HG02870 (cell line): ENCODE results near the gene LINC00237.

Experiments
- ATAC-seq: cut with Tn5 transposase; IDR thresholded peaks from one replicate; pipeline ENCODE4 v1.9.1; 2021; ENCODE audit warnings: mild to moderate bottlenecking, moderate library complexity; ENCODE audit not compliant: unreplicated experiment

Gene LINC00237

DNA sequence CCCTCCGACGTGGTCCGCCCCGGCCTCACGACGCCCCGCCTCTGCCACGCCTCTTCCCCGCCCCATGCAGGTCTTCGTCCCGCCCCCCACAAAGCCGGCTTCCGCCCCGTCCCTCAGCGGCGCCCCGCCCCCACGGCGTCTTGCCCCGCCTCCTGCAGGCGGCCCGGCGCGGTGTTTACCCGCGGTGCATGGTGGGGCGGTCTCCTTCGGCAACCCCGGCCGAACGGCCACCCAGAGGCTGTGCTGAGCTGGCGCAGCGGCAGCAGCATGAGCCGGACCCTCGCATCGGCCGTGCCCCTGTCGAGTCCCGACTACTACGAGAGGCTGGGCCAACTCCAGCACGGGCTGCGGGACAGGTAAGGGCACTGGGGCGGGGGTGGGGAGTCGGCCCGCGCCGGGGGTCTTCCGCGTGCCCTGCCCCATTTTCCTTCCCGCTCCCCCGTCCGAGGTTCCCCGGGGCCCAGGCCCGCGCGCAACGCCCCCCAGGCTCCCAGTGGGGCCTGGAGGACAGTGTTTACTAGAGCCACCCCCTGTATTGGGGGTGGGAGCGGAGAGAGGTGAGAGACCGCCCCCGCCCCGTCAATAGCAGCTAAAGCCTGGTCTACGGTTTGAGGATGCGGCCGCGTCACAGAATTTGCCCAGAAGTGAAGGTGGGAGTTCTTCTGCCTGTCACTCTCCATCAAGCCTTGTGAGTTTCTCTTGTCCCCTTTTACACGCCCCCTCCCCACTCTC is 19.9 kb upstream of the LINC00237 start, which contains the start of gene KIZ:
KIZ (plus strand) TSS at position 234 of the 732 bp plus-strand sequence; CDS start at position 268, 34 bp downstream.
- peak; percentile 97 for ATAC-seq

DNA sequence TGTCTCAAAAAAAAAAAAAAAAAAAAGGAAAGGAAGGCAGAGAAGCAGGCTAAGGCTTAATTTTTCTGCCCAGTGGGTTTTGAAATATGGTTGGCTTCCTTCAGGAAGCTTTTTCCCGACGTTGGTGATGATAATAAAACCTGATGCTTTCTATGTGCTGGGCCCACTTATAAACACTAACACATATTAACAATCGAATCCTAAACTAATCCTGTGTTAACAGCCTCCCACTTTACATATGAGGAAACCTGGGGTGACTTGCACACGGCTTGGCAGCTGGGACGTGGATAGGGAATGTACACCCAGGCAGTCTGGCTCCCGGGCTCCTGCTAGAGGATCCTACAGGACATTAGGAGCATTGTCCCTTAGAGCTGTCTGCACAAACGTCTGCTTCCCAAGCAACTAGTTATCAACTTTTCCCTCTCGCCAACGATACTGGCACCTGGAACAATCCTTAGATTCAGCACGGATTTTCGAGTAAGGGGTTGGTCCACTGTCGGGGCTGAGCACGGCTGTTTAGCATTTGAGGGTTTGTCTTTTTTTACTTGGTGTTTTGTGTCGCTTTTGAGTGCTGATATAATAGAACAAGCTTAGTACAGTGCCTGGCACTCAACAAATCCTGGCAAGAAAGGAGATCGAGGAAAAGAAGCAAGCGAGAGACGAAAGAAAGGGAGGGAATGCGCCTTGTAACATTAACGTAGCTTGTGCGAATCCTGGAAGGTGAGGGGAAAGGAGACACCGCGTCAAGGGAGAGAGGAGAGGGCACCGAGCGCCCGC is 19.1 kb upstream of the LINC00237 start:
- peak; percentile 11 for ATAC-seq

DNA sequence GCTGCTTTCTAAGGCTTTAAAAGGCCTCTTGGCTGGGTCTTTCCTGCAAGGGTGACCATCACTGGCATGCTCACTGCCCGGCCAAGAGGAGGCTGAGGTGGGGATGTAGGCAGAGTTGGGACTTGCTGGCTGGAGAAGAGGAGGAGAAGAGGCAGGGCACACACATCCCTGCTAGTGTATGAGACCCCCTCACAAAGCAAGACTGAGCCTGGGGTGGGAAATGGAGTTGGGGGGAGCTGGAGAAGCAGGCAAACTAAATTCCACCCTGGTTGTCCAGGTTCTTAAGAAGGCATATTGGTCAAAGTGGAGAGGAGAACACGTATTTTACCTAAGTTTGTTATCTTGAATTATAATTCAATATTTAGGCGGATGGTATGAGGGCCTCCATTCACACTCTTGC is 18.0 kb upstream of the LINC00237 start:
- ATAC-seq: no peak

DNA sequence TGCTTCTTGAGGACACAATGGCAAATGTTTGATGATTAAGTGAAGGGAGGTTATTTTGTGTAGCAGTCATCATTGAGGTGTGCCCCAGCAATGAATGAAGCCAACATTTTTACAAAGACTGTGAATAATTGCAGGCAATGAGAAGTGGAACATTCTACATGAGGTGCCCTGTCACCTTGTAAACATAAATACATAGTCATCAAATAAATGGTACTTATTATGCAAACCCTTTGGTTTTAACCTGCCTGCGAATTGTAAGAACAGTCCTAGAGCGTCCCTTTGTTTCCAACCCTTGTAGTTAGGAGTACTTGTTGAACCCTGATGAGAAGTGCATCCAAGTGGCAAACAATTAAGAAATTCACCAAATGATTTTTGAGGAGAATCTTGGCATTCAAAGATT is 12.6 kb upstream of the LINC00237 start:
- ATAC-seq: no peak

DNA sequence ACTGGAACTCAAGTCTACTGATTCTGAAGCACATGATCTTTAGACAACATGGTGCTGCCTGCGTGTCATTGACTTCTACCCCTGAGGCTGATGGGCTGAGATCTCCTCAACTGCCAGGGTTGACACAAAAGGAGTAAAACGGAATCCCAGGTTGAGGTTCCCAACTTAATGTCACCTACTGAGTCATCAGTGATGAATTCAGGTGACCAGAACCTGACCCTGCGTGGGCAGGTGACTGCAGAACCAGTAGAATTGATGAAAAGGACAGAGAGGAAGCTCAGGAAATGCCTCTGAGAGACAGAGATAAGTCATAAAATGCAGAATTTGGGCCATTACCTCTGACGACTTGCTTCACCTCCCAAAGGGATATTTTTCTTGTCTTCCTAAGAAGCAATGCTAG is 12.0 kb upstream of the LINC00237 start:
- no peak for ATAC-seq

DNA sequence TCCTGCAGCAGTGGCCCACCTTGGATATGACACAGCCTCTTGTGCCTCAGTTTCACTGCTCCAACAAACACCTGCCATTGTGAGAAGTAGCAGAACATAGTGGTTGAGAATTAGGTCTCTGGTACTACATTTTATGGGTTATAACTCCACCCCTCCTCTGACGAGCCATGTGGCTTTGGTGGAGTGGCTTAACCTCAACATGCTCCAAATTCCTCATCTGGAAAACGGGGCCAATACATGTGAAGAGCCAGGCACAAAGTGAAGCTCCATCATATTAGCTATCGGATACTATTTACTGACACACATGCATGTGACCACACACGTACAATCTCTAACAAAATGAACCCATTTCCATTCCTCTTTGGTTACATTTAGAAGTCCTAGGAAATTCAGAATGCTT is 11.4 kb upstream of the LINC00237 start:
- no peak for ATAC-seq

DNA sequence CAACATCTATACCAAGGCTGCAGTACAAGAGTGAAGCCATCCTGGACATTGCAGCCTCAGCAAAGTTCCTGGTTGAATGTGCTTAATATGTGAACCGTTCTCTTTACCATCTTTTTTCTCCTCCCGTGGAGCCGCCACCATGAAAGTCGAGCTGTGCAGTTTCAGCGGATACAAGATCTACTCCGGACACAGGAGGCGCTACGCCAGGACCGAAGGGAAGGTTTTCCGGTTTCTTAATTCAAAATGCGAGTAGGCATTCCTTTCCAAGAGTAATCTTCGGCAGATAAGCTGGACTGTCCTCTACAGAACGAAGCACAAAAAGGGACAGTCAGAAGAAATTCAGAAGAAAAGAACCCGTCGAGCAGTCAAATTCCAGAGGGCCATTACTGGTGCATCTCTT is 8.4 kb upstream of the LINC00237 start:
- no peak for ATAC-seq

DNA sequence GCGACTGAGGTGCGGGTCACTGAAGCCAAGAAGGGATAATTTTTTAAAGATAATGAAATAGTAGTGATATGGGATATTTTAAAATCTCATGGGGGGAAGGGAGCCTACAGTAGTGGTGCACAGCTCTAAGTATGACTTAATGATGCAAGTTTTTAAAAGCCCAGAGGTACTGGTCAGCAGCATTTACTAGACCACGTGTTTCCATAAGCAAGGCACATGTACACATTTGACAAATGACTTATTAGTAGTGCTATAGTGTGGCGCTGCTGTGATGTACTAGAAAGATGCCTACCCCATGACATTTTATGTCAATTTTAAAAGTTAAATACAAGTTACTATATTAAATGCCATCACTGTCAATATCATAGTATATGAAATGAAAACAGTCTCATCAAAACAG is 7.5 kb upstream of the LINC00237 start:
- ATAC-seq: no peak

DNA sequence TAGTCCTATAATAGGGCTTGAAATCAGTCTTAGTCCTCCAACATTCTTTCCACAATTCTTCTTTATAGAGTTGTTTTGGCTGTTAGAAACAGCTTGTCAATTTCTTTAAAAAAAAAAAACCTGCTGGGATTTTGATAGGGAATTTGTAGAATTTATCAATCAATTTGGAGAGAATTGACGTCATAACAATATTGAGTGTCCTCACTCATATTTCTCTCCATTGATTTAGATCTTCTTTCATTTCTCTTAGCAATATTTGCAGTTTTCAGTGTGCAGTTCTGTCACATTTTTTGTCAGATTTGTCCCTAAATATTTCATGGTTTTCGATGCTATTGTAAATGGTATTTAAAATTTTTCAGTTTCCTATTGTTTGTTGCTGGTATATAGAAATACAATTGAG is 5.3 kb upstream of the LINC00237 start:
- ATAC-seq: no peak

DNA sequence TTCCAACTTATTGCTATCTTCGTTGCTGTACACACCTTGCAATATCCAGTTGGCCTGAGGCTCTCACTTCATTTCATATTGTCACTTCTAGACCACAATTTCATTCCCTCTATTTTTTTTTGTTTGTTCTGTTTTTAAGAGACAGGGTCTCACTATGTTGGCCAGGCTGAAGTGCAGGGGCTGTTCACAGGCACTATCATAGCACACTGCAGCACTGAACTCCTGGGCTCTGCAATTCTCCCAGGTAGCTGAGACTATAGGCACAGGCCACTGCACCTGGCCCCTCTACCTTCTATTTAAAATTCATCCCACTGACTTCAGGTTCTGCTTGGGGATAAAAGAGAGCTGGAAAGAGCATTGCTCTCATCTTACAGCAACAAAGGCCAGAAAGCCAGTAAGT is 4.7 kb upstream of the LINC00237 start:
- no peak for ATAC-seq

DNA sequence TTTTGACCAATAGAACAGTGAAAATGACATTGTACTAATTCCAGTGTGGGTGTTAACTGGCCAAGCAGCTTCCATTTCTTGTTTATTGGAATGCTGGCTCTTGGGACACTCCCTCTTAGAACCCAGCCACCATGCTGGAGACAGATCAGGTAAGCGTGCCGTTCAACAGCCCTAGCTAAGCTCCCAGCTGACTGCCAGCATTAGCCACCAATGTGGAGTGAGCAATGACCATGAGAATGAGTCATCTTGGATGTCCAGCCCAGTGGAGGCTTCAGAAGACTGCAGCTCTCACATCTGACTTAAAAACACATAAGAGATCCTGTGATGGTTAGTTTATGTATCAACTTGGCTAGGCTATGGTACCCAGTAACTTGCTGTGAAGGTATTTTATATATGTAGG is 3.0 kb upstream of the LINC00237 start:
- ATAC-seq: no peak

DNA sequence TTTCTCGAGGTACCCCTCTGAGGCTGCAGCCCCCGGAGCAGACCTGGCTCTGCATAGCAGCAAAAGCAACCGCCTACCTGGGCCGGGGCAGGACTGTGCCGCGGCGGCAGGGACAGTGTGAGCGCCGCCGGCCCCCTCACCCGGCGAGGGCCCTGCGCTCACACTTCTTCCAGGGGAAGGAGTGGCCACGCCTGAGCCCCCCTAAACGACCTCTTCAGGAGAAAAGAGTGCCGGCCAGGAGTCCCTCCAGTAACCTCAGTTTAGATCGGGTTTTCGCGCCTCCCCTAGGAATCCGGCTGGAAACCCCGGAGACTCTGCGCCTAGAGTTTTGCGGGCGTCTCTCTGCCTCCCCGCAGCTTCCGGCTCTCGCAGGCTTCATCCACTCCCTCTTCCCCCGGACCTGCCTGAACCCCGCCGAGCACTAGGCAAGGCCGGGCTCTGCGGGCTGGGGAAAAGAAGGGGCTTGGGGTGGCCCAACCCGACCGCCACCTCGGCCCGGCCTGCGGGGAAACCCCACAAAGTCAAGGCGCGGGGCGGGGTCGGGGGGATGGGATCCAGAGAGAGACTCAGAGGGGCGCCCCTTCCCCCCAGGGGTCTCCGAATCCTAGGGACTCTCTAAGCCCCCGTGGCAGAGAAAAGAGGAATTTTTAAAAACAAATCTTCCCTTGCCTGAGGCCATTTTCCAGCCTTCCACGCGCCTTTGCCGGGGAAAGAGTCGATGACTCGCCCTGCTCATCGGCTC is 558 bp downstream of the LINC00237 start:
- no peak for ATAC-seq

DNA sequence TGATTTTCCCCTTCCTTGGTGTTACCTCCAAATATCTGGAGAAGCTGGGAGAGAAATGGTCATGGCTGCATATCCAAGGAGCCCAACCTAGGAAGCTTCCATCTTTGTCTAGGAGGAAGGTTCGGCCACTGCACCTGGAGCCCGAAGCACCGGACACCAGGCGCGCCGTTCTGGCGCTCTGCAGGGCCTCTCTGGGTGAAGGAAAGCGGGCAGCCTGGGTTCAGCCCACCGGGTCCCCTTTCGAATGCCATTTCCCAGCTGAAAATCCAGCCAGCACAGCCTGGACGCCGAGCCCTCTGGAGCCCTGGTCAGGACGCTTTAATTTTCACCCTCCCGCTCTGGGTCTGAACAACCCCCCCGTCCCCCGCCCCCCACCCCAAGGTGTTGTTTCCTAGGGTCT is 1.2 kb downstream of the LINC00237 start:
- ATAC-seq: no peak

DNA sequence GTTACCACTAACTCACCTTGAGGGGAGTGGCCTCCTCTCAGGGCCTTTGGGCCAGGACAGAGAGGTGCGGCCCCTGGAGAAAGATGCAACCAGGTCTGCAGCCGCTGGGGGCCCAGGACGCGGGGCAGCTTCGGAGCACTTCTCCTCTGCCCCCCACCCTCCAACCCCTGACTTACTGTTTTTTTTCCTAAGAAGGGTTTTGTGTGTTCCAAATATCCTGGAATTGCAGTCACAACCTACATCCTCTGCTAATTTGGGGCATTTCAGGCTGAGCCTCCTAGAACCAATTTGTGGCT is 1.7 kb downstream of the LINC00237 start:
- ATAC-seq: no peak

DNA sequence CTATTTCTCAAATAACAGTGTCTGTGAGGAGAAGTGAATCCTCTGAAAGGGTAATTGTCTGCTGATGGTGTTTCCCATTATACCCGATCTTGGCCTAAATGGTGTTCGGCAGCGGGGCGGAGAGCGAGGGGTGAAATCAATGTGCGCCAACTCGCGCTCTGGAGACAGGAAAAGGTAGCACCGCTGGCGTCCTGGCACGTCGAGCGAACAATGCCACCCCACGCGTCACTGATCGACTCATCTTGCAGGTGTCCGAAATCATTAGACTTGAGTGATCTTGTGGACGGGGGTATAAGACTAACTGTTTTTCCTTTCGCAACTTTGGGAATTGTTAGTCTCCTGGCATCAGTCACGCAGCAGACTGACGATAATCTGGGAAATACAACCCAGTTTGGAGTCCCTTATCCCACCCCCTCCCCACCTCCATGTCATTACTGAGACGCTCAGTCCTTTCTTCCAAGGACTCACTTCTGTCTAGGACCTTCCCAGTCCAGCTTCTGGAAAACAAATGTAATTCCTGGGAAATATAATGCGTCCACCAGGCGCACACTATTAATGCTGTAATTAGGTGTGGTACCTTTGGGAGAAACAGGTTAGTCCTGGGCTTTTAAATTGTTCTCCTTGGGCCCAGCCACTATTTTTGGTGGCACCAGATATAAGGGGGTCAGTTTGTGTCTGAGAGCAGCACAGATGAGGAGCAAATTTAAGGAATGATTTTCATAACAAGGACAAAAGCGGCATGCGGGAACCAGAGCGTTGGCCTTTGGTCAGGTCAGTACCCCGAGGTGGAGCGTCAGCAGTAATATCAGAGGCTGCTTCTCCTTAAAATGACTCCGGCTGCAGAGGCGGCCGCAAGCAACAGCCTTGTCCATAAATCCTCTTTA is 2.3 kb downstream of the LINC00237 start:
- ATAC-seq: no peak

DNA sequence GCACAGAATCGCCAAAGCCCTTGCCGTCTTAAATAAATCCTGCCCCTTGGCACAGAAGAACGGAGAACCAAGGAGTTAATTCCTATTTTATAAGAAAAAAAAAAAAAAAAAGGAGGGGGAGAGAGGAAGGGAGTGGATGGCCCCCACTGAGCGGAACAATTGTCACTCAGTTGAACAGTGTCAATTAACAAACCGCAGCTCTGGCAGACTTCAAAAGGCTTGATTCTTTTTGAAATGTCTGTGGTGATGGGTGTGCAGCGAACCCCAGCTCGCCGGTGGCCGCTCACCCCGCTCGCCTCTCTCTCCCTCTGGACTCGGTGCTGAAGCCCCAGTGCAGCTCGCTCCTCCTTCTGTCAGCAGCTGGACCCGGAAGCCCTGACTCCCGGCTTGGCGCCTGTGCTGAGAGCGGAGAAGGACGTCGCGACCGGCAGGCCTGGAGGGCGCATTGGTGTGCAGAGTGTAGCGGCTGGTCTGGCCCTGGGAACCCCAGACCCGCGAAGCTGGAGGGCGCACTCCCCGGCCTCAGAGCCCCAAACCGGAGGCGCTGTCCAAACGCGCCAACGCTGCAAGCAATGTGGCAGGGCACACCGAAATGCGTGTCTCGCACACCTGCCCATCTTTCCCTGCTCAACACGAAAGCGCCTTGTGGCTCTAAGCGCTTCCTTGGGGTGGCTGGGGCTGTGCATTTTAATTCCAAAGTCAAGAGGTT is 3.4 kb downstream of the LINC00237 start:
- ATAC-seq: no peak

DNA sequence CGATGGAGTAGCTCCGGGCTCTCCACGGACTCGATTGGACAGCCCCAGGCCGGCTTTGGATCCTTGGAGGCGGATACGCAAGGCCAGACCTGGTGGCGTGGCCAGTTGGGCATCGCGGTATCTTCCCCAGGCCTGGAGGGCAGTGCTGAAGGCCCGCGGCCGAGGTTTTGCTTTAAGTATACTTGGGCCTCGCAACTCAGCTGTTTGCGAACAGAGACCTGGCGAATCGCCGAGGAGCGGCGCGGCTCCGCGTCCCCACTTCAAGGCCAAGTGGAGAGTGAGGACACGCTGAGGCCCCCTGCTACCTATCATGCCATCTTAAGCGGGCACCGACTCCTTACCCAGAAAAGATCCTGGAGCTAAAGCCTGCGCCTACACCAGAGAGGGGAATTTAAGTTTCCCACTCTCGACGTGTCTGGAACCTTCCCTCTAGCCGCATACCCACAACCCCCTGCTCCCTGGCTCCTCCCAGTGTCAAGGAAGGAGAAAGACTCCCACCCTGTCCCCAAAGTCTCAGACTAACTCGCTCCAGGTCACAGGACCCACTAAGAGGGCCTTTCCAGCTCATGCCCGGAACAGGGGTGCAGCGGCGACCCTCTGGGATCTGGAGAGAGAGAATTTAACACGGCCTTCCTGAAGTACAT is 4.1 kb downstream of the LINC00237 start:
- no peak for ATAC-seq

DNA sequence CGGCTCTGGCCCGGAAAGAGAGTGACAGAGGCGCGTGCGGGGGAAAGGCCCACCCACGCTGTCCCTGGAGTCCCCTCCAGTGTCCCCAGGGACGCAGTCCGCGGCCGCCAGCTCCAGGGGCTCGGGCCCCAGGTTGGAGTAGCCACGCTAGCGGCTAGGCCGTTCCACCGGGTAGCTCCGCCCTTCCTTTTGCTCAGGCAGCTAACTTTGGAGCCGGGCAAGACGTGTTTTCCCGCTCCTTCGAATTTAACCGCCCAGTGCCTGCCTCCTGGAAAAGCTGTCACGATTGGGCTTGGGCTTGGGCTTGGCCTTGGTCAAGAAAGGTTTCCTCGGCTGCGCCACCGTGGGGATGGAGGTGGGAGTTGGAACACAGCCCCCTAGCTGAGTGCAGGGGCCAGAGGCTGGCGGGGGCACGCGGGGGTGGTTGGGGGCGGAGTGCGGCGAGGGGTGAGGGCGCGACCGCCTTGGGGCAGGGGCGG is 4.7 kb downstream of the LINC00237 start:
- no peak for ATAC-seq

DNA sequence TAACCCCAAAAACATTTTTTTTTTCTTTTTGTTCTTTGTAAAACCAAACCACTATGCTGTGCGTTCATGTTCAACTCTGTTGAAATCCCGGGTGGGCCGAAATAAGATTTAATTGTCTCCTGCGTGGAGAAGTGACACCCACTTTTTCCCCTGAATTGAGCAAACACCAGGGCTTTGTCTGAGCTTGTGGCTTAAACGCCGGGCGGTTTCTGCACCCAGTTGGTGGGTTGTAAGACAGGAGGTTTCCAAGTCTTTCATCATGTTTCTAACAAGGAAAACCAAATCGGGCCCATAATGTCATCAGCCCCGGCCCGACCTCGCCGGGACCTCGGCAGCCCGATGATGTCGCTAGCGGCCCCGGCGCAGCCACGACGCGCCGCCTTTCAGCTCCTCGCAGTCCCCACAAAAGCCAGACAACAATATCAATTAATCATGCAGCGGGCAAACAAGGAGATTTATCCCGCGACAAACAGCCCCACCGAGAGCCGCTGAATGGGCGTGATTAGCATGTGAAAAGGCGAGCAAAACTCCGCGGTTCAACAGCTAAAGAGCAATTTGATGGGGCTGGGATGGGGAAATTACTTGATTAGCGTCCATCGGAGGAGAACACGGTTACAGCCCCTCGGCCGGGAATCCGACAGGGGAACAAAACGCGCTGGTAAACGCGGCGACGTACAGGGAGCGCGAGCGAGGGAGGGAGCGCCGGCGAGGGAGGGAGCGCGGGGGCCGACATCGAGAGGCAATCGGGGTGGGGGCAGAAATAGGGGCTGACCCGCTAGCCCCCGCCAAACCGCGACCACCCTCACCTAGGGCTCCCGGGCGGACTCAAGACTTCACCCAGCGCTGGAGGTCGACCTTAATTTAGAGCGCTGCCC is 5.3 kb downstream of the LINC00237 start:
- ATAC-seq: no peak
